Measurements from ENCODE around the gene HAPSTR1. TPM values are rescaled to one million over a fixed set of nuclear protein-coding genes. Genes with fewer than 3 reads are reported as not detected.

HAPSTR1 gene
- total RNA-seq, 2 donors from 2014 or later: 31.9 to 32.6 TPM

GRCh38 chr16:9047689-9048301 is 43.6 kb upstream of the HAPSTR1 start:
- Histone ChIP-seq H3K4me1 (peaks cover 10% of the 10 kb centered on the region), H3K4me3 (no peak overlapping the region), H3K9me3 (no peaks in the 10 kb centered on the region), H3K36me3 (replicated peaks in 1 of 2; ENCODE audit: insufficient read depth in 1 of 2, low read depth in 2 of 2) (no peaks in the 10 kb centered on the region), H3K27me3 (no peaks in the 10 kb centered on the region), H3K27ac (peak overlapping the region in 2 of 4 donors; percentile 52 to 69)
- peak; percentile 96 for ATAC-seq
- intact Hi-C loops (cut with DNase I): no loop called here
- DNase-seq: peak; percentile 76 to 94 (median 88)
- WGBS, 2 donors: 31 to 36% methylated on average over 5 to 7 of the region's 7 CpGs
- no peak for TF ChIP-seq POLR2A (IDR thresholded peaks at IDR 0.05)
- no peak for TF ChIP-seq CTCF (IDR thresholded peaks at IDR 0.05)

- intact Hi-C loops (cut with DNase I): no loop called here
- H3K4me3 ChIP-seq: no peak overlapping the region
- H3K27me3 ChIP-seq: no peaks in the 10 kb centered on the region
- ATAC-seq: no peak
- 69 to 86% methylated on average over 4 of the region's 4 CpGs for WGBS, 2 donors
- H3K27ac ChIP-seq: peak overlapping the region in 2 of 4 donors; percentile 52 to 69
- TF ChIP-seq CTCF (IDR thresholded peaks at IDR 0.05): no peak
- TF ChIP-seq POLR2A (IDR thresholded peaks at IDR 0.05): no peak
- peak in 1 of 4 donors; percentile 13 for DNase-seq
- H3K9me3 ChIP-seq: no peaks in the 10 kb centered on the region
- peaks cover 10% of the 10 kb centered on the region for H3K4me1 ChIP-seq
- no peaks in the 10 kb centered on the region for H3K36me3 ChIP-seq (replicated peaks in 1 of 2; ENCODE audit: insufficient read depth in 1 of 2, low read depth in 2 of 2)
Observed at GRCh38 chr16:9048302-9048700, 43.1 kb upstream of the HAPSTR1 start.

GRCh38 chr16:9049241-9049640 is 42.2 kb upstream of the HAPSTR1 start:
- ATAC-seq (no peak), DNase-seq (no peak)
- intact Hi-C loops (cut with DNase I): no loop called here
- 69 to 74% methylated on average over 7 of the region's 7 CpGs for WGBS, 2 donors
- Histone ChIP-seq H3K27ac (no peak overlapping the region), H3K4me3 (no peak overlapping the region), H3K36me3 (replicated peaks in 1 of 2; ENCODE audit: insufficient read depth in 1 of 2, low read depth in 2 of 2) (no peaks in the 10 kb centered on the region), H3K27me3 (no peaks in the 10 kb centered on the region), H3K4me1 (peaks cover 10% of the 10 kb centered on the region), H3K9me3 (no peaks in the 10 kb centered on the region)
- no peak for TF ChIP-seq POLR2A (IDR thresholded peaks at IDR 0.05)
- no peak for TF ChIP-seq CTCF (IDR thresholded peaks at IDR 0.05)

- intact Hi-C loops (cut with DNase I): no loop called here
- DNase-seq (no peak), ATAC-seq (no peak)
- peak in 1 of 7 experiments; percentile 7 for TF ChIP-seq CTCF (IDR thresholded peaks at IDR 0.05)
- TF ChIP-seq POLR2A (IDR thresholded peaks at IDR 0.05): no peak
- Histone ChIP-seq H3K9me3 (no peaks in the 10 kb centered on the region), H3K27ac (no peak overlapping the region), H3K4me1 (peaks cover 10% of the 10 kb centered on the region), H3K4me3 (no peak overlapping the region), H3K36me3 (replicated peaks in 1 of 2; ENCODE audit: insufficient read depth in 1 of 2, low read depth in 2 of 2) (no peaks in the 10 kb centered on the region), H3K27me3 (no peaks in the 10 kb centered on the region)
- WGBS, 2 donors: 68% methylated on average over 20 of the region's 20 CpGs
Observed at GRCh38 chr16:9050102-9050830, 41.2 kb upstream of the HAPSTR1 start.

Data from body of pancreas (tissue), 4 donors.